H1 (cell line): ENCODE data around the gene STIM1.

Experiments used
- JUND ChIP-seq: IDR thresholded peaks from 2 replicates; pipeline ENCODE4 v1.6.1; 2011; ENCODE audit warnings: mild to moderate bottlenecking, improper control_type of control experiment, low read length
- SIX5 ChIP-seq: IDR thresholded peaks from 2 replicates; pipeline ENCODE4 v1.6.1; 2011; ENCODE audit warnings: mild to moderate bottlenecking, low read depth, low read length

- TF ChIP-seq JUND (no peak), SIX5 (no peak)
Observed at GRCh38 chr11:3907590-3907989, 52.1 kb downstream of the STIM1 start.
